ENCODE data around the gene ISLR. TPM values are rescaled to one million over a fixed set of nuclear protein-coding genes. Genes with fewer than 3 reads are reported as not detected.

ISLR gene
- total RNA-seq, 1 experiment from 2014 or later: not detected

GRCh38 chr15:74146277-74146800 lies 27.2 kb upstream of the ISLR start:
- Histone ChIP-seq H3K4me3 (no peak overlapping the region), H3K4me1 (replicated peaks; ENCODE audit: insufficient read depth) (peaks cover 13% of the 10 kb centered on the region), H3K27me3 (ENCODE audit: insufficient read depth, low read depth) (no peaks in the 10 kb centered on the region), H3K36me3 (ENCODE audit: low read depth) (no peaks in the 10 kb centered on the region), H4K20me1 (ENCODE audit: insufficient read depth) (no peaks in the 10 kb centered on the region), H3F3A (ENCODE audit: insufficient read depth, low read depth) (no peaks in the 10 kb centered on the region; the same call in 1 of the 2 replicates), H3K9me3 (ENCODE audit: insufficient read depth, low read depth) (no peaks in the 10 kb centered on the region), H3K27ac (no peak overlapping the region), H2AFZ (no peak overlapping the region), H3K79me2 (ENCODE audit: low read depth) (no peaks in the 10 kb centered on the region), H3K4me2 (no peak overlapping the region), H3K9me2 (ENCODE audit: insufficient read depth) (no peaks in the 10 kb centered on the region)
- ChIA-PET CTCF (no interaction called here), POLR2A (ENCODE audit: unreplicated experiment) (no interaction called here)
- DNase-seq: no peak
- intact Hi-C loops (cut with micrococcal nuclease; ENCODE audit: unreplicated experiment): no loop called here
- no TSS peak for BruUV-seq (replicated peaks)
- TF ChIP-seq CTCF (conservative IDR thresholded peaks at IDR 0.05) (no peak), EZH2 (IDR thresholded peaks at IDR 0.05; ENCODE audit: low read depth) (no peak)

DNA sequence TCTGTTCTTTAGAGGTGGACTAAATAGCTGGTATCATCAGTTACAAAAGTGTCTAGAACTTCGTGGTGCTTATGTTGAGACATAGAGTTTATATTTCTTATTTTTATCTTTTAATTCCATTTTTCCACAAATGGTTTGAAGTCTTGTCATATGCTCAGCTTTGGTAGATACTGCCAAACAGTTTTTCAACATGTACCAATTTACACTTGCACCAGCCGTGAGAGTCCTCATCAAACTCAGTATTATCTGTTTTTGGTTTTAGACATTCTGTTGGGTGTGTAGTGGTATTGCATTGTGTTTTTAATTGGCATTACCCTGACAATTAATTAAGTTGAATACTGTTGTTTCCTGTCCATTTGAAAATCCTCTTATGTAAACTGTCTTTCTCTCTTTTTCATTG lies 26.5 kb upstream of the ISLR start:
- H4K20me1 ChIP-seq (ENCODE audit: insufficient read depth): no peaks in the 10 kb centered on the region
- BruUV-seq (replicated peaks): no TSS peak
- no peaks in the 10 kb centered on the region for H3K9me3 ChIP-seq (ENCODE audit: insufficient read depth, low read depth)
- CTCF ChIA-PET: interaction anchor here (0.7 kb wide), 1 partner anchor 31 kb away, joined by 3 read pairs; no protein-coding TSS in a partner anchor
- no peak overlapping the region for H2AFZ ChIP-seq
- H3K36me3 ChIP-seq (ENCODE audit: low read depth): no peaks in the 10 kb centered on the region
- no peak overlapping the region for H3K4me2 ChIP-seq
- DNase-seq: no peak
- no peaks in the 10 kb centered on the region for H3K79me2 ChIP-seq (ENCODE audit: low read depth)
- H3K27ac ChIP-seq: no peak overlapping the region
- no peak for TF ChIP-seq CTCF (conservative IDR thresholded peaks at IDR 0.05)
- TF ChIP-seq EZH2 (IDR thresholded peaks at IDR 0.05; ENCODE audit: low read depth): no peak
- 0 out of 2 replicates have a peak, but pooled peaks cover 6% of the 10 kb centered on the region for H3K4me1 ChIP-seq (replicated peaks; ENCODE audit: insufficient read depth)
- intact Hi-C loops (cut with micrococcal nuclease; ENCODE audit: unreplicated experiment): no loop called here
- no peaks in the 10 kb centered on the region; the same call in 1 of the 2 replicates for H3F3A ChIP-seq (ENCODE audit: insufficient read depth, low read depth)
- no peaks in the 10 kb centered on the region for H3K9me2 ChIP-seq (ENCODE audit: insufficient read depth)
- no peaks in the 10 kb centered on the region for H3K27me3 ChIP-seq (ENCODE audit: insufficient read depth, low read depth)
- POLR2A ChIA-PET (ENCODE audit: unreplicated experiment): no interaction called here
- no peak overlapping the region for H3K4me3 ChIP-seq

DNA sequence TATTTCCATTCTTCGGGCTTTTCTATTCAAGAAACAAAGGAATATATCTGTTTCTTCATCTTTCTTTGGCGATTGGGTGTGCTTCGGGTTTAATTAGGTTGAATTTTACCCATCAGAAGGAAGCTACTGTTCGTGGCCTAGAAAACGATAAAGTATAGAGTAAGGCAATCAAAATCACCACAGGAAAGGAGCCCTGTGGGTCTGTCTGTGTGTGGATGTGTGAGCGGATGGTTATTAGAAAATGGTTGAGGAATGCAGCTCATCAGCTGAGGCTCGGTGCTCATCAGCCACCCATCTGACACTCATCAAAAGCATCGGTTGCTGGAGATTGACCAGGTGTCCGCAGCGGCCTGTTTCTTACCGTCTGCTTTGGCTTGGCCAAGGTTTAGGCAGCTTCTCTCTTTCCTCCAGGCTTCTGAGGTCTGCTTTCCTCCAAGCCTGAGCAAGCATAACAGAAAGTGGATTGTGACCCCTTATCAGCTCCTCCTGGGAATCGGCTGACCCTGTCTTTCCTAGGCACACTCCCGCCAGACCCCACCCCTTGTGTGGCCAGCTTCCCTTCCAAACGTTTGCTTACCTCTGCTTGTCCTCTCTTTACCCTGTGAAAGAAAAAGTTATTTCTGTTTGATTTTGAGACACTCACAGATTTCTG lies 17.6 kb upstream of the ISLR start:
- Histone ChIP-seq H3K27me3 (ENCODE audit: insufficient read depth, low read depth) (no peaks in the 10 kb centered on the region), H3K4me2 (no peak overlapping the region), H4K20me1 (ENCODE audit: insufficient read depth) (no peaks in the 10 kb centered on the region), H3K4me3 (no peak overlapping the region), H3K9me3 (ENCODE audit: insufficient read depth, low read depth) (no peaks in the 10 kb centered on the region), H2AFZ (no peak overlapping the region), H3K27ac (no peak overlapping the region), H3K4me1 (replicated peaks; ENCODE audit: insufficient read depth) (peaks cover 9% of the 10 kb centered on the region), H3F3A (ENCODE audit: insufficient read depth, low read depth) (peaks cover 10% of the 10 kb centered on the region; the same call in 1 of the 2 replicates), H3K79me2 (ENCODE audit: low read depth) (no peaks in the 10 kb centered on the region), H3K9me2 (ENCODE audit: insufficient read depth) (no peaks in the 10 kb centered on the region), H3K36me3 (ENCODE audit: low read depth) (no peaks in the 10 kb centered on the region)
- TF ChIP-seq CTCF (conservative IDR thresholded peaks at IDR 0.05) (no peak), EZH2 (IDR thresholded peaks at IDR 0.05; ENCODE audit: low read depth) (no peak)
- DNase-seq: no peak
- ChIA-PET CTCF (no interaction called here), POLR2A (ENCODE audit: unreplicated experiment) (no interaction called here)
- BruUV-seq (replicated peaks): no TSS peak
- intact Hi-C loops (cut with micrococcal nuclease; ENCODE audit: unreplicated experiment): no loop called here

All from PC-9 (cell line).